ENCODE measurements around the gene MRPS22.

MRPS22 gene

GRCh38 chr3:139319428-139320402 lies 24.1 kb upstream of the MRPS22 start:
- no peaks in the 10 kb centered on the region for H3K79me2 ChIP-seq
- no peak overlapping the region for H3K4me2 ChIP-seq (ENCODE audit: low read length)
- TF ChIP-seq CTCF (IDR thresholded peaks at IDR 0.05), result no peak
- no peaks in the 10 kb centered on the region for H3K36me3 ChIP-seq (ENCODE audit: control insufficient read depth, insufficient read depth, low read length)
- no peak overlapping the region for H3K4me3 ChIP-seq (ENCODE audit: low read depth, low read length)
- H3K9me3 ChIP-seq (ENCODE audit: control insufficient read depth, low read length), result no peaks in the 10 kb centered on the region
- H3K27ac ChIP-seq, result no peak overlapping the region
- no peaks in the 10 kb centered on the region for H3K27me3 ChIP-seq (ENCODE audit: control insufficient read depth, insufficient read depth, low read length)
- H3K9ac ChIP-seq, result no peak overlapping the region
- H3K4me1 ChIP-seq, result no peaks in the 10 kb centered on the region
- H2AFZ ChIP-seq, result no peak overlapping the region

- Histone ChIP-seq H3K27me3 (ENCODE audit: control insufficient read depth, insufficient read depth, low read length) (no peaks in the 10 kb centered on the region), H3K4me1 (no peaks in the 10 kb centered on the region), H3K27ac (no peak overlapping the region), H3K9me3 (ENCODE audit: control insufficient read depth, low read length) (no peaks in the 10 kb centered on the region), H3K4me3 (ENCODE audit: low read depth, low read length) (no peak overlapping the region), H3K4me2 (ENCODE audit: low read length) (no peak overlapping the region), H2AFZ (no peak overlapping the region), H3K36me3 (ENCODE audit: control insufficient read depth, insufficient read depth, low read length) (no peaks in the 10 kb centered on the region), H3K79me2 (no peaks in the 10 kb centered on the region), H3K9ac (no peak overlapping the region)
- TF ChIP-seq CTCF (IDR thresholded peaks at IDR 0.05), result no peak
Observed at GRCh38 chr3:139320551-139321309, 23.1 kb upstream of the MRPS22 start.

GRCh38 chr3:139322346-139322745 lies 21.5 kb upstream of the MRPS22 start:
- H3K9me3 ChIP-seq (ENCODE audit: control insufficient read depth, low read length), result no peaks in the 10 kb centered on the region
- no peak overlapping the region for H3K9ac ChIP-seq
- H3K27me3 ChIP-seq (ENCODE audit: control insufficient read depth, insufficient read depth, low read length), result no peaks in the 10 kb centered on the region
- no peak overlapping the region for H3K4me2 ChIP-seq (ENCODE audit: low read length)
- no peak overlapping the region for H2AFZ ChIP-seq
- no peaks in the 10 kb centered on the region for H3K36me3 ChIP-seq (ENCODE audit: control insufficient read depth, insufficient read depth, low read length)
- TF ChIP-seq CTCF (IDR thresholded peaks at IDR 0.05), result no peak
- H3K27ac ChIP-seq, result no peak overlapping the region
- H3K4me1 ChIP-seq, result no peaks in the 10 kb centered on the region
- no peak overlapping the region for H3K4me3 ChIP-seq (ENCODE audit: low read depth, low read length)
- no peaks in the 10 kb centered on the region for H3K79me2 ChIP-seq

GRCh38 chr3:139323146-139323545 lies 20.7 kb upstream of the MRPS22 start:
- Histone ChIP-seq H3K27ac (no peak overlapping the region), H3K4me2 (ENCODE audit: low read length) (no peak overlapping the region), H3K4me1 (no peaks in the 10 kb centered on the region), H3K79me2 (no peaks in the 10 kb centered on the region), H3K27me3 (ENCODE audit: control insufficient read depth, insufficient read depth, low read length) (no peaks in the 10 kb centered on the region), H3K36me3 (ENCODE audit: control insufficient read depth, insufficient read depth, low read length) (no peaks in the 10 kb centered on the region), H3K4me3 (ENCODE audit: low read depth, low read length) (no peak overlapping the region), H2AFZ (no peak overlapping the region), H3K9me3 (ENCODE audit: control insufficient read depth, low read length) (no peaks in the 10 kb centered on the region), H3K9ac (no peak overlapping the region)
- no peak for TF ChIP-seq CTCF (IDR thresholded peaks at IDR 0.05)
